Muscle layer of colon (tissue), 2 donors: ENCODE results near the gene FMNL2.

Experiments used
- H3K27ac ChIP-seq: one replicate; pipeline ENCODE4 v1.7.0; 2013; ENCODE audit warnings: low read depth, mild to moderate bottlenecking, low read length, moderate library complexity
- H3K27me3 ChIP-seq, 2 donors: one replicate each; pipeline ENCODE4 v1.7.0; 2013; ENCODE audit warnings: low read length in 2 of 2, mild to moderate bottlenecking in 2 of 2; ENCODE audit not compliant: insufficient read depth in 2 of 2, control insufficient read depth in 1 of 2
- H3K36me3 ChIP-seq: one replicate; pipeline ENCODE4 v1.7.0; 2013; ENCODE audit warnings: mild to moderate bottlenecking, low read length; ENCODE audit not compliant: insufficient read depth
- H3K4me1 ChIP-seq: one replicate; pipeline ENCODE4 v1.7.0; 2013; ENCODE audit warnings: mild to moderate bottlenecking, low read length; ENCODE audit not compliant: insufficient read depth
- H3K4me3 ChIP-seq, 2 donors: one replicate each; pipeline ENCODE4 v1.7.0; 2013; ENCODE audit warnings: low read length in 2 of 2, low read depth in 1 of 2, mild to moderate bottlenecking in 1 of 2, moderate library complexity in 1 of 2
- H3K9ac ChIP-seq: one replicate; pipeline ENCODE4 v1.7.0; 2013; ENCODE audit warnings: low read length
- H3K9me3 ChIP-seq: one replicate; pipeline ENCODE4 v1.7.0; 2013; ENCODE audit warnings: mild to moderate bottlenecking, low read length
- donor health status: abdominal sarcoma.
- donor health status: Adenocarcinoma of cecum.

FMNL2 gene

GRCh38 chr2:152558158-152558984 lies 223.4 kb downstream of the FMNL2 start:
- Histone ChIP-seq H3K27ac (no peak overlapping the region), H3K36me3 (no peaks in the 10 kb centered on the region)

GRCh38 chr2:152559008-152559407 lies 224.0 kb downstream of the FMNL2 start:
- H3K27ac ChIP-seq, result no peak overlapping the region
- H3K9ac ChIP-seq, result no peak overlapping the region
- H3K36me3 ChIP-seq, result no peaks in the 10 kb centered on the region
- no peaks in the 10 kb centered on the region for H3K4me1 ChIP-seq
- no peaks in the 10 kb centered on the region for H3K27me3 ChIP-seq
- H3K4me3 ChIP-seq, result no peak overlapping the region
- H3K9me3 ChIP-seq, result no peaks in the 10 kb centered on the region

More at GRCh38 chr2:152558158-152558984, 223.4 kb downstream of the FMNL2 start:
- H3K27me3 ChIP-seq, result no peaks in the 10 kb centered on the region
- H3K4me1 ChIP-seq, result no peaks in the 10 kb centered on the region
- no peak overlapping the region for H3K9ac ChIP-seq
- no peaks in the 10 kb centered on the region for H3K9me3 ChIP-seq
- no peak overlapping the region for H3K4me3 ChIP-seq

GRCh38 chr2:152560166-152560565 lies 225.2 kb downstream of the FMNL2 start:
- H3K9me3 ChIP-seq, result no peaks in the 10 kb centered on the region
- H3K27me3 ChIP-seq, result no peaks in the 10 kb centered on the region
- no peak overlapping the region for H3K4me3 ChIP-seq
- H3K4me1 ChIP-seq, result no peaks in the 10 kb centered on the region
- no peaks in the 10 kb centered on the region for H3K36me3 ChIP-seq
- H3K9ac ChIP-seq, result no peak overlapping the region
- H3K27ac ChIP-seq, result no peak overlapping the region

GRCh38 chr2:152560873-152561595 lies 226.1 kb downstream of the FMNL2 start:
- H3K4me1 ChIP-seq, result no peaks in the 10 kb centered on the region
- no peak overlapping the region for H3K27ac ChIP-seq

GRCh38 chr2:152562198-152562884 lies 227.4 kb downstream of the FMNL2 start:
- Histone ChIP-seq H3K27ac (no peak overlapping the region), H3K9me3 (no peaks in the 10 kb centered on the region), H3K27me3 (no peaks in the 10 kb centered on the region), H3K4me1 (no peaks in the 10 kb centered on the region), H3K36me3 (no peaks in the 10 kb centered on the region), H3K4me3 (no peak overlapping the region), H3K9ac (no peak overlapping the region)

More at GRCh38 chr2:152560873-152561595, 226.1 kb downstream of the FMNL2 start:
- H3K9ac ChIP-seq, result no peak overlapping the region
- H3K4me3 ChIP-seq, result no peak overlapping the region
- no peaks in the 10 kb centered on the region for H3K27me3 ChIP-seq
- H3K36me3 ChIP-seq, result no peaks in the 10 kb centered on the region
- no peaks in the 10 kb centered on the region for H3K9me3 ChIP-seq

GRCh38 chr2:152563764-152564163 lies 228.8 kb downstream of the FMNL2 start:
- H3K4me1 ChIP-seq, result no peaks in the 10 kb centered on the region
- H3K4me3 ChIP-seq, result no peak overlapping the region
- H3K36me3 ChIP-seq, result no peaks in the 10 kb centered on the region
- H3K27ac ChIP-seq, result no peak overlapping the region
- H3K9ac ChIP-seq, result no peak overlapping the region
- no peaks in the 10 kb centered on the region for H3K9me3 ChIP-seq
- no peaks in the 10 kb centered on the region for H3K27me3 ChIP-seq

- H3K4me3 ChIP-seq, result no peak overlapping the region
- no peaks in the 10 kb centered on the region for H3K27me3 ChIP-seq
- H3K9me3 ChIP-seq, result no peaks in the 10 kb centered on the region
- no peak overlapping the region for H3K9ac ChIP-seq
- H3K4me1 ChIP-seq, result no peaks in the 10 kb centered on the region
- no peaks in the 10 kb centered on the region for H3K36me3 ChIP-seq
- H3K27ac ChIP-seq, result no peak overlapping the region
Measured at GRCh38 chr2:152564754-152565551, 230.0 kb downstream of the FMNL2 start.

- H3K27me3 ChIP-seq, result no peaks in the 10 kb centered on the region
- no peaks in the 10 kb centered on the region for H3K9me3 ChIP-seq
- H3K27ac ChIP-seq, result no peak overlapping the region
- H3K36me3 ChIP-seq, result no peaks in the 10 kb centered on the region
- no peaks in the 10 kb centered on the region for H3K4me1 ChIP-seq
- H3K4me3 ChIP-seq, result no peak overlapping the region
- H3K9ac ChIP-seq, result no peak overlapping the region
Measured at GRCh38 chr2:152565884-152566727, 231.1 kb downstream of the FMNL2 start.

- Histone ChIP-seq H3K9ac (no peak overlapping the region), H3K9me3 (no peaks in the 10 kb centered on the region), H3K4me3 (no peak overlapping the region), H3K36me3 (no peaks in the 10 kb centered on the region), H3K27me3 (no peaks in the 10 kb centered on the region), H3K4me1 (no peaks in the 10 kb centered on the region), H3K27ac (no peak overlapping the region)
Measured at GRCh38 chr2:152566728-152567069, 231.7 kb downstream of the FMNL2 start.

GRCh38 chr2:152568531-152568930 lies 233.6 kb downstream of the FMNL2 start:
- no peaks in the 10 kb centered on the region for H3K36me3 ChIP-seq
- no peak overlapping the region for H3K27ac ChIP-seq

More at GRCh38 chr2:152568531-152568930, 233.6 kb downstream of the FMNL2 start:
- no peaks in the 10 kb centered on the region for H3K9me3 ChIP-seq
- H3K4me1 ChIP-seq, result no peaks in the 10 kb centered on the region
- no peak overlapping the region for H3K4me3 ChIP-seq
- no peak overlapping the region for H3K9ac ChIP-seq
- no peaks in the 10 kb centered on the region for H3K27me3 ChIP-seq
